IMR-90 (cell line): ENCODE data around the gene KLKB1. TPM values are rescaled to one million over a fixed set of nuclear protein-coding genes. Genes with fewer than 3 reads are reported as not detected.

Experiments used
- ATAC-seq: fragments of 200-7000 bp; cut with Tn5 transposase; 2 replicates; pipeline ENCODE4 v1.9.1; 2020; ENCODE audit warnings: low read depth, mild to moderate bottlenecking, moderate library complexity
- BruUV-seq: library from RNA; stranded (reverse); fragments of 400-500 nt; replicated peaks from 2 replicates; lab custom pipeline; 2021; lab: Mats Ljungman, UMichigan
- CTCF ChIA-PET: fragments of 300-600 bp; formaldehyde crosslinking; extraction: SDS; loops from one replicate; lab custom pipeline; 2021; ENCODE audit warnings: antibody characterized with exemption; lab: Yijun Ruan, JAX
- POLR2A ChIA-PET: fragments of 300-600 bp; sonication (Branson Sonifier 250); formaldehyde crosslinking; loops from one replicate; lab custom pipeline; 2022; ENCODE audit warnings: antibody characterized with exemption; ENCODE audit not compliant: unreplicated experiment; lab: Charles Lee
- DNase-seq: peaks from one replicate; pipeline ENCODE4 v3.0.0; 2013
- H2AFZ ChIP-seq: replicated peaks from 2 replicates; pipeline ENCODE3; 2013; ENCODE audit warnings: low read length, mild to moderate bottlenecking; ENCODE audit not compliant: poor library complexity
- H2AK5ac ChIP-seq: 2 replicates; pipeline ENCODE4 v1.6.1; 2013; ENCODE audit warnings: low read depth, low read length, inconsistent platforms
- H2AK9ac ChIP-seq: replicated peaks from 2 replicates; pipeline ENCODE3; 2013; ENCODE audit warnings: mild to moderate bottlenecking, low read depth, low read length, moderate library complexity; ENCODE audit not compliant: poor library complexity
- H2BK120ac ChIP-seq: 2 replicates; pipeline ENCODE4 v1.6.1; 2013; ENCODE audit warnings: low read depth, low read length, inconsistent platforms
- H2BK15ac ChIP-seq: 3 replicates; pipeline ENCODE4 v1.6.1; 2013; ENCODE audit warnings: low read depth, low read length, inconsistent platforms
- H2BK20ac ChIP-seq: 2 replicates; pipeline ENCODE4 v1.6.1; 2013; ENCODE audit warnings: low read depth, mild to moderate bottlenecking, inconsistent platforms, low read length, moderate library complexity
- H2BK5ac ChIP-seq: 2 replicates; pipeline ENCODE4 v1.6.1; 2013; ENCODE audit warnings: mild to moderate bottlenecking, low read depth, low read length, inconsistent platforms; ENCODE audit not compliant: poor library complexity, severe bottlenecking
- H3K14ac ChIP-seq: replicated peaks from 2 replicates; pipeline ENCODE4 v1.6.1; 2013; ENCODE audit warnings: low read depth, low read length, inconsistent platforms
- H3K18ac ChIP-seq: 2 replicates; pipeline ENCODE4 v1.6.1; 2013; ENCODE audit warnings: low read depth, low read length, control low read depth
- H3K23ac ChIP-seq: 2 replicates; pipeline ENCODE4 v1.6.1; 2013; ENCODE audit warnings: low read depth, low read length, inconsistent platforms
- H3K27ac ChIP-seq: 2 replicates; pipeline ENCODE4 v1.5.1; 2013; ENCODE audit warnings: mild to moderate bottlenecking, control low read depth, low read length; ENCODE audit not compliant: insufficient read depth
- H3K27me3 ChIP-seq: 2 replicates; pipeline ENCODE4 v1.6.1; 2013; ENCODE audit warnings: low read length; ENCODE audit not compliant: control insufficient read depth, insufficient read depth
- H3K36me3 ChIP-seq: 2 replicates; pipeline ENCODE4 v1.6.1; 2013; ENCODE audit warnings: low read length, mixed read lengths; ENCODE audit not compliant: control insufficient read depth, insufficient read depth
- H3K4ac ChIP-seq: 2 replicates; pipeline ENCODE4 v1.6.1; 2013; ENCODE audit warnings: low read depth, low read length, inconsistent platforms
- H3K4me1 ChIP-seq: 2 replicates; pipeline ENCODE4 v1.6.1; 2013; ENCODE audit warnings: low read length, mixed read lengths; ENCODE audit not compliant: control insufficient read depth, insufficient read depth
- H3K4me2 ChIP-seq: 2 replicates; pipeline ENCODE4 v1.6.1; 2013; ENCODE audit warnings: low read depth, mild to moderate bottlenecking, control low read depth, low read length, moderate library complexity
- H3K4me3 ChIP-seq: 2 replicates; pipeline ENCODE4 v1.5.1; 2013; ENCODE audit warnings: low read depth, mild to moderate bottlenecking, control low read depth, low read length, moderate library complexity; ENCODE audit not compliant: insufficient read depth
- H3K56ac ChIP-seq: 2 replicates; pipeline ENCODE4 v1.6.1; 2013; ENCODE audit warnings: low read length, inconsistent platforms; ENCODE audit not compliant: insufficient read depth; ENCODE audit errors: extremely low read depth
- H3K79me1 ChIP-seq, 2 experiments: 2 replicates each; pipeline ENCODE4 v1.6.1; 2013; ENCODE audit warnings: low read length in 2 of 2, inconsistent platforms in 1 of 2, low read depth in 1 of 2
- H3K9ac ChIP-seq: 2 replicates; pipeline ENCODE4 v1.6.1; 2013; ENCODE audit warnings: low read depth, low read length, control low read depth
- H3K9me1 ChIP-seq: 2 replicates; pipeline ENCODE4 v1.6.1; 2013; ENCODE audit warnings: low read length, inconsistent platforms; ENCODE audit not compliant: insufficient read depth
- H3K9me3 ChIP-seq: 2 replicates; pipeline ENCODE4 v1.6.1; 2013; ENCODE audit warnings: low read length; ENCODE audit not compliant: control insufficient read depth, insufficient read depth
- H4K20me1 ChIP-seq: 2 replicates; pipeline ENCODE4 v1.6.1; 2013; ENCODE audit warnings: low read length, inconsistent platforms; ENCODE audit not compliant: insufficient read depth
- H4K5ac ChIP-seq: 2 replicates; pipeline ENCODE4 v1.6.1; 2013; ENCODE audit warnings: mild to moderate bottlenecking, low read depth, low read length, control low read depth
- H4K8ac ChIP-seq, 2 experiments: 2 replicates each; pipeline ENCODE4 v1.6.1; 2013; ENCODE audit warnings: low read depth in 2 of 2, low read length in 2 of 2, control low read depth in 1 of 2, inconsistent platforms in 1 of 2
- H4K91ac ChIP-seq: 2 replicates; pipeline ENCODE4 v1.6.1; 2013; ENCODE audit warnings: low read depth, low read length, inconsistent platforms; ENCODE audit not compliant: insufficient read depth
- BHLHE40 ChIP-seq: fragments of 150-350 bp; IDR thresholded peaks from 2 replicates; pipeline ENCODE4 v1.6.1; 2016; ENCODE audit warnings: mild to moderate bottlenecking, low read depth, low read length
- CEBPB ChIP-seq: IDR thresholded peaks from 2 replicates; pipeline ENCODE4 v1.6.1; 2012; ENCODE audit warnings: low read depth, low read length, improper control_type of control experiment
- CHD1 ChIP-seq: IDR thresholded peaks from 2 replicates; pipeline ENCODE4 v1.6.1; 2012; ENCODE audit warnings: low read depth, low read length, improper control_type of control experiment
- CTCF ChIP-seq: conservative IDR thresholded peaks from 2 replicates; pipeline ENCODE4 v1.5.1; 2012; ENCODE audit warnings: mild to moderate bottlenecking, low read depth, low read length, improper control_type of control experiment
- FOS ChIP-seq: fragments of 150-350 bp; IDR thresholded peaks from 2 replicates; pipeline ENCODE4 v1.6.1; 2016; ENCODE audit warnings: low read depth, low read length
- MAFK ChIP-seq: IDR thresholded peaks from 2 replicates; pipeline ENCODE4 v1.6.1; 2012; ENCODE audit warnings: low read depth, low read length, improper control_type of control experiment
- MAZ ChIP-seq: IDR thresholded peaks from 2 replicates; pipeline ENCODE4 v1.6.1; 2012; ENCODE audit warnings: low read depth, mild to moderate bottlenecking, low read length, improper control_type of control experiment, moderate library complexity, borderline replicate concordance
- MXI1 ChIP-seq: IDR thresholded peaks from 2 replicates; pipeline ENCODE4 v1.6.1; 2012; ENCODE audit warnings: low read depth, mild to moderate bottlenecking, low read length, moderate library complexity, borderline replicate concordance
- NFE2L2 ChIP-seq: fragments of 150-350 bp; IDR thresholded peaks from 2 replicates; pipeline ENCODE4 v1.6.1; 2016; ENCODE audit warnings: low read depth, mild to moderate bottlenecking, low read length
- POLR2A ChIP-seq: IDR thresholded peaks from 2 replicates; pipeline ENCODE4 v1.6.1; 2012; ENCODE audit warnings: mild to moderate bottlenecking, low read depth, low read length
- RAD21 ChIP-seq: IDR thresholded peaks from 2 replicates; pipeline ENCODE4 v1.6.1; 2012; ENCODE audit warnings: low read length, improper control_type of control experiment
- RCOR1 ChIP-seq: IDR thresholded peaks from 2 replicates; pipeline ENCODE4 v1.6.1; 2012; ENCODE audit warnings: mild to moderate bottlenecking, low read length, improper control_type of control experiment; ENCODE audit not compliant: insufficient replicate concordance
- RFX5 ChIP-seq: IDR thresholded peaks from 2 replicates; pipeline ENCODE4 v1.8.0; 2012; ENCODE audit warnings: low read depth, mild to moderate bottlenecking, low read length, moderate library complexity
- SMC3 ChIP-seq: fragments of 150-350 bp; IDR thresholded peaks from 2 replicates; pipeline ENCODE4 v1.6.1; 2016; ENCODE audit warnings: low read depth, mild to moderate bottlenecking, antibody characterized with exemption, low read length, moderate library complexity
- WGBS, 2 experiments: methylation state at CpG; one replicate each; pipeline versions ENCODE4 v1.1.5 to v1.1.7; 2013; ENCODE audit warnings: missing lambda C conversion rate in 2 of 2; ENCODE audit not compliant: insufficient read length in 1 of 2; ENCODE audit errors: extremely low coverage in 2 of 2; 5-methylcytosine and 5-hydroxymethylcytosine counted together
- dilution Hi-C: fragments of 300-500 bp; cut with HindIII; formaldehyde crosslinking; loops from one replicate; pipeline ENCODE4 v1.14.3; 2018; ENCODE audit warnings: low sequenced_read_pairs; ENCODE audit not compliant: unreplicated experiment
- in situ Hi-C: fragments of 300-500 bp; cut with MboI; formaldehyde crosslinking; loops from 3 replicates; pipeline ENCODE4 v1.14.3; 2019; ENCODE audit warnings: low sequenced_read_pairs, inconsistent platforms, mixed read lengths
- intact Hi-C: fragments of 100-400 bp; cut with micrococcal nuclease; formaldehyde crosslinking; loops from 2 replicates; pipeline ENCODE4 v1.10.0; 2022
- polyA plus RNA-seq, 3 experiments: library from polyadenylated mRNA; depleted of rRNA; stranded (reverse); fragments of >200 nt; gene quantifications; 2 replicates each; pipeline ENCODE4 v1.2.3, GENCODE V29; 2012; ENCODE audit warnings: low replicate concordance in 1 of 3
- total RNA-seq: library from RNA; depleted of rRNA; stranded (reverse); fragments of >200 nt; gene quantifications from 2 replicates; pipeline ENCODE4 v1.2.3, GENCODE V29; 2012
- TF ChIP-seq, protein P1 (sequence below): fragments of 150-350 bp; IDR thresholded peaks from 2 replicates; pipeline ENCODE4 v1.6.1; 2017; ENCODE audit warnings: mild to moderate bottlenecking, antibody characterized with exemption, low read length, low read depth

Gene KLKB1
- total and polyA plus RNA-seq, 2 of the 4 experiments (the other 2 are of a cell fraction): 0.03 TPM; not detected in 1

GRCh38 chr4:186299291-186299690 lies 72.0 kb downstream of the KLKB1 start:
- intact Hi-C loops: loop anchor here (10.0 kb wide), 1 partner anchor 426 kb away; the partner anchor contains the start of gene FAT1
- ChIA-PET POLR2A (no interaction called here), CTCF (no interaction called here)
- no peak for ATAC-seq
- no peak overlapping the region for H2BK15ac ChIP-seq
- H4K8ac ChIP-seq: no peak overlapping the region
- H2AK9ac ChIP-seq: no peak overlapping the region
- no peak overlapping the region for H3K18ac ChIP-seq
- H3K9me3 ChIP-seq: no peaks in the 10 kb centered on the region
- no peaks in the 10 kb centered on the region for H3K79me1 ChIP-seq
- no peak overlapping the region for H2BK120ac ChIP-seq
- no CpG with 5 or more reads among the region's 5 CpGs for WGBS, 2 experiments
- no peak overlapping the region for H3K9ac ChIP-seq
- H3K4me2 ChIP-seq: no peak overlapping the region
- H3K56ac ChIP-seq: no peak overlapping the region
- in situ Hi-C loops: loop anchor here (10.0 kb wide), 1 partner anchor 286 kb away; no protein-coding TSS in a partner anchor
- H2BK20ac ChIP-seq: no peak overlapping the region
- dilution Hi-C loops: no loop called here
- H4K91ac ChIP-seq: no peak overlapping the region
- no peaks in the 10 kb centered on the region for H3K36me3 ChIP-seq
- TF ChIP-seq SMC3 (no peak), CHD1 (no peak), MAFK (no peak), RFX5 (no peak), NFE2L2 (no peak), MAZ (no peak), FOS (no peak), CEBPB (no peak), BHLHE40 (no peak), CTCF (no peak), RCOR1 (no peak), RAD21 (no peak), POLR2A (no peak), MXI1 (no peak)
- TF ChIP-seq, protein P1, sequence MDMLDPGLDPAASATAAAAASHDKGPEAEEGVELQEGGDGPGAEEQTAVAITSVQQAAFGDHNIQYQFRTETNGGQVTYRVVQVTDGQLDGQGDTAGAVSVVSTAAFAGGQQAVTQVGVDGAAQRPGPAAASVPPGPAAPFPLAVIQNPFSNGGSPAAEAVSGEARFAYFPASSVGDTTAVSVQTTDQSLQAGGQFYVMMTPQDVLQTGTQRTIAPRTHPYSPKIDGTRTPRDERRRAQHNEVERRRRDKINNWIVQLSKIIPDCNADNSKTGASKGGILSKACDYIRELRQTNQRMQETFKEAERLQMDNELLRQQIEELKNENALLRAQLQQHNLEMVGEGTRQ: no peak
- H4K20me1 ChIP-seq: no peaks in the 10 kb centered on the region
- BruUV-seq: no TSS peak
- H3K4me1 ChIP-seq: no peaks in the 10 kb centered on the region
- no peak overlapping the region for H2AK5ac ChIP-seq
- no peak for DNase-seq
- H3K4me3 ChIP-seq: no peak overlapping the region
- H3K14ac ChIP-seq: no peak overlapping the region
- no peaks in the 10 kb centered on the region for H3K9me1 ChIP-seq
- no peak overlapping the region for H2BK5ac ChIP-seq
- no peak overlapping the region for H3K27ac ChIP-seq
- H4K5ac ChIP-seq: no peak overlapping the region
- no peak overlapping the region for H3K4ac ChIP-seq
- no peak overlapping the region for H3K23ac ChIP-seq
- no peak overlapping the region for H2AFZ ChIP-seq
- H3K27me3 ChIP-seq: peaks cover 1% of the 10 kb centered on the region; the same call in 1 of the 2 replicates
